NCI-H1436 treated with DMSO at 0.1 percent for 48 hours (cell line): ENCODE results near the gene DAGLA.

Experiments
- DNase-seq: peaks from one replicate; lab custom pipeline; 2025; lab: John Stamatoyannopoulos, UW

DAGLA gene

DNA sequence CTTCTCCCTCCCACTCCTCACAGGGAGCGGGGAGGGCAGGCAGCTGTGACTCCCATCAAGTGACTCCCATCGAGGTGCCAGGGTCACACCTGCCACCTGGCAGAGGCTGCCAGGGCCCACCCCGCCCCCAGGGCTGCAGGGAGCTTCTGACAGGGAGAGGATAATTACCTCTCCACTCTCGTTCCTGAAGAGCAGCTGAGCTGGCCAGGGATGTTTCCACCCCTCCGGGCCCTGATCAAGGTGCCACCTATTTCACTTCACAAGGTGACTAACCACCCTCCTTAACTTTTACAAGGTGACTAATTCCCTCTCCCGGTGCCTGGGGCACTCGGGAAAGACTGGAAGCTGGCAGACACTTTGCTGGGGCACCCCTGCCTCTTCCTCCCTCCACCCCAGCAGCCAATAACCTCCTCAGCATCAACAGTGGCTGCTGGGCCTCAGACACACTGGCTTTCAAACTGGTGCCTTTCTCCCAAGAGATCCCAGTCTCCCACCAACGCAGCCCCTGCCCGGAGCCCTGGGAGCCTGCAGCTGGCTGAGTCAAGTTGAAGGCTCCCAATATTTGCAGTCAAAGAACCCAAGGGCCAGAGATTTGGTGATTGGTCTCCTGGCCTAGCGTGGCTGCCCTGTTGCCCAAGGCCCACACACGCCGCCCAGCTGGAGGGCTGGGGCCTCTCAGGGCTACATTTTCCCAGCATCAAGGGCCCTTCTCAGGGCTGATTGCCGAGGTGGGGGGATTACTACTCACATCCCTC lies 50.2 kb downstream of the DAGLA start:
- DNase-seq = peak; percentile 61

DNA sequence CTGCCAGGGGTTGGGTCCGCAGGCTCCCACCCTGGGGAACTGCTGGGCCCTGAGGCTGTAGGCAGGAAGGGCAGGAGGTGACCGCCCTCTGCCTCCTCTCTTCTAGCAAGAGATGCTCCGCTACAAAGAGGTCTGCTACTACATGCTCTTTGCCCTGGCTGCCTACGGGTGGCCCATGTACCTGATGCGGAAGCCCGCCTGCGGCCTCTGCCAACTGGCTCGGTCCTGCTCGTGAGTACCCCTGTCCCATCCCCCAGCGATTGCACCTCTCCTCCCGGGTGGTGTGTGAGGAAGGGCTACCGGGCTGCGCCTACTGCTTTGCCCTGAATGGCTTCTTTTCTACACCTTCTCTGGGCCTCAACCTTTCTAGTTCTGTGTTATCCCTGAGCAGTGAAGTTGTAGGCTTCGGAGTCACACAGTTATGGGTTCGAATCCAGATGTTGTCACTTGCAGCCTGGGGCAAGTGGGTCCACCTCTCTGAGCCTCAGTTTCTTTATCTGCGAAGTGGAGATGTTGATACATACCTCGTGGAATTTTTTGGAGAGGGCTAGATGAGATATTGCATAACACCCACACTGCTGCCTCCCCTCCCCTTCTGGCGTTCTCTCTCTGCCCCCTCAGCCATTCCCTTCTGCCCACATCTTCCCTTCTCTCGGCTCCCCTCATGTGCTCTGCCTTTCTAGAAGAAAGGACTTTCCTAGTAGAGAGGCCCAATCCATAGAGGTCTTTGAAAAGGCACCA lies 51.2 kb downstream of the DAGLA start:
- DNase-seq = no peak

DNA sequence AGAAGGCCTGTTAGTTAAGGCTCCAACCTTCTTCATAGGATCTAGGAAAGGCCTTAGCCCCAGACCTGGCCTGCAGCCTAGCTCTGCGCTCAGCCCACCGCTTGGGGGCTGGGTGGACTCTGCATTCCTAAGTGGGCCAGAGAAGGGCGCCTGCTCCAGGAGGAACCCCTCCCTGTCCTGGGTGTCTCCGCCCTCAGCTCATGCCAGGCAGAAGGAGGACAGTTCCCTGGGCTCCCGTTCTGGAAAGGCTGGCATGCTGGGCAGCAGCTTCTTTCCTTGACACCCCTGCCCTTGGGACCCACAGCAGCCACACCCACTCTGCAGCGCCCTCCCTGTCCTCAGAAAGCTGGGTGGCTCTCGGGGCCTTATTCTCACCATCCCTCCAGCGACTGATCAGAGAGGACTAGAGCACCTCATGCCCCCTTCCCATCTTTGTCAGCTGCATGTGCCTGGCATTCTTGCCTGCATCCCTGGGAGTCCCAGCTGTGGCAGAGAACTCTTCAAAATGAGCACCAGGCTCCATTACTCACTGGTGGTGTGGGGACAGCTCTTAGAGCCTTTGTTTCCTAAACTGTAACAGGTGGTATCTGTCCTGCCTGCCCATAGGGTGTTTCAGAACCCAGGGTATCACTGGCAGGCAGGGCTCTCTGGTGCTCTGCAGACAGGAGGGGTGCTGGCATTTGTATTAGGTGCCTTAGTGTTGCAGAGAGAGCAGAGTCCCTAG lies 51.9 kb downstream of the DAGLA start:
- DNase-seq = no peak

DNA sequence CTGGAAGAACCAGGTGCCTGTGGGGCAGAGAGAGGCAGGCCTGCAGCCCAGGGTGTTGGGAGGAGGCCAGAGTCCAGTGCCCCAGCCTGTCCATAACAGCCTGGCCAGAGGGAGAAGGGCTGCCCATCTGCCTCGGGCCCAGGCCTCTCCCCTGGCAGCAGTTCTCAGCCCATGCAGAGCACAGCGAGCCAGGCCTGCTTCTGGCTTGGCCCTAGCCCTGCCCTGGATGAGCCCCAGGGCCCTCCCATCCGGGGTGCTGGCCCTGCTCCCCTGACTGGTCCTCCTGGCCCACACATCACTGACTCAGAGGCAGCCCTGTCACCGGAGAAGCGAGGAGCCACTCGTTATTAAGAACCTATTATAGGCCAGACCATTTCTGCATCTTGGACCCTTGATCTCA lies 52.5 kb downstream of the DAGLA start:
- no peak for DNase-seq

GRCh38 chr11:61733120-61733978 lies 53.2 kb downstream of the DAGLA start:
- DNase-seq = no peak

DNA sequence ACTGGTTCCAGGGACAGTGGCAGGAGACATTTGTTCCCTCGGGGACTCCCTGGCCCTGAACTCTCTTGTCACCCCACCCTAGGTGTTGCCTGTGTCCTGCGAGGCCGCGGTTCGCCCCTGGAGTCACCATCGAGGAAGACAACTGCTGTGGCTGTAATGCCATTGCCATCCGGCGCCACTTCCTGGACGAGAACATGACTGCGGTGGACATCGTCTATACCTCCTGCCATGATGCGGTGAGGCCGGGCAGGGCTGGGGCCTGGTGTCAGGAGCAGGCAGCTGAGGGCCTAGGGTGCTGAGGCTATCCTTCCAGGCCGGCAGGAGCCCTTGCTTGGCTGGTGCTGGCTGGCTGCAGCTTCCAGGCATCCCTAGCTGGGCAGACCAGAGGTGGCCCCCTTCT lies 54.6 kb downstream of the DAGLA start:
- DNase-seq = no peak

- DNase-seq = no peak
These were observed 55.2 kb downstream of the DAGLA start for GRCh38 chr11:61735391-61735790.

DNA sequence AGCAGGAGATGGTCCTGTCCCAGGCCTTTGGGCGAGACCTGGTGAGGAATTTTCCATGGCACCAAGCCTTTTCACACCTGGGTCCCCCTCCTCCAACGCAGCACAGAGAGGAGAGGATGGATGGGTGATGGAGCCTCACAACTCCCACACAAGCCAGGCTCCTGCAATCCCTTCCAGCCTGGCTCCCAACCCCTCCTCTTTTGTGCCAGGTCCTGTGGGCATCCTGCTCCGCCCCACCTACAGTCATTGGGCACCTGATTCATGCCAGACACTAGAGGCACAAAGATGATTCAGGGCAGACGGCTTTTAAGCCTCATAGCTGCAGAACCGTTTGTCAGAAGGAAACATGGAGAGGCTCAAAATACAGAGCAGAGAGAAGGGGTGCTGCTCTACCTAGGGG lies 56.1 kb downstream of the DAGLA start:
- DNase-seq = no peak

GRCh38 chr11:61737131-61737530 lies 56.9 kb downstream of the DAGLA start:
- DNase-seq = no peak

- no peak for DNase-seq
These were observed 57.6 kb downstream of the DAGLA start for GRCh38 chr11:61737636-61738386.

GRCh38 chr11:61738776-61739175 lies 58.6 kb downstream of the DAGLA start:
- no peak for DNase-seq

DNA sequence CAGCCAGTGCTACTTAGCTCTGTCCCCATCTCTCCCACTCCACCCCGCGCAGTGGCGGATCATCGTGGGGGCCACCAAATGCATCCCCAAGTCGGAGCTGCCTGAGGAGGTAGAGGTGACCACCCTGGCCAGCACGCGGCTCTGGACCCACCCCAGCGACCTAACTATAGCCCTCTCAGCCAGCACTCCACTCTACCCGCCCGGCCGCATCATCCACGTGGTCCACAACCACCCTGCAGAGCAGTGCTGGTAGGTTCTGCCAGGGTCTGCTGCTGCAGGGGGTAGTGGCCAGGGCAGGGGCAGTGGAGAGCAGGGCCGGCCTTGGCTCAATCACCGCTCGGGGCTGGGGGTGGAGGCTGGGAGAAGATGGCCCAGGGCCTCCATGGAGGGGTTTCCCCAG lies 59.2 kb downstream of the DAGLA start:
- DNase-seq = no peak

DNA sequence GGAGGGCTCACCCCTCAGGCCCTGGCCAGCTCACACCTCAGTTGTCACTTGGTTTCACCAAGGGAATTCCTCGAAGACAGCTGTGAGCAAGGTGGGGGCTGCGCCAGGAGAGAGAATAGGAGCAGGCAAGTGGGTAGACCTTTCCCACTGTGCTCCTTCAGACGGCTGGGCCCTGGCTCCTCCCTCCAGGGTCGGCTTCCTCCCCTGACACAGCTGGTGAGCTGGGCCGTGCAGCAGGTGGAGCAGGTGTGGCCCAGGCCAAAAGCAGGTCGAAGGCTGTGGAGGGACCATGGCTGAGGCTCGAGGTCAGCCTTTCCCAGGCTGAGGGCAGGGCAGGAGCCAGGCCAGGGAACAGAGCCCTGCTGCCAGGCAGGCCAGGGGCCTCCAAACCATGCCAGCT lies 59.8 kb downstream of the DAGLA start:
- DNase-seq = no peak

DNA sequence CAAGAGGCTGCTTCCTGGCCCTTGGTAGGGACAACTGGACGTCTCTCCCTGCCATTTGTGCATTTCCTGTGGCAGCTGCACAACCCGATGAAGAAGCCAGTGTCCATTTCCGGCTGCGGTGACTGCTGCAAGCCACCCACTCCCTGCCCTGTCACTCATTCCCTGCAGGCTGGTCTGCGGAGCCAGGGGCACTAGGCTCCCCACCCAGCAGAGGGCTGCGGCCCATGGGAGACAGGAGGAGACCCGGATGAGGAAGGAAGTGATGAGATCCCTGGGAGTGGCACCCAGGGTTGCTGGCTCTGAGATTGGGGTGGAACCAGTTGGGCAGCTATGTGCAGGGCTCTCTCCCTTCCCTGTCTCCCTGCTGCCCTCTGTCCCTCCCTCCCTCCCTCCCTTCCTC lies 62.2 kb downstream of the DAGLA start:
- no peak for DNase-seq

- DNase-seq = no peak
These were observed 63.4 kb downstream of the DAGLA start for GRCh38 chr11:61743486-61744095.

DNA sequence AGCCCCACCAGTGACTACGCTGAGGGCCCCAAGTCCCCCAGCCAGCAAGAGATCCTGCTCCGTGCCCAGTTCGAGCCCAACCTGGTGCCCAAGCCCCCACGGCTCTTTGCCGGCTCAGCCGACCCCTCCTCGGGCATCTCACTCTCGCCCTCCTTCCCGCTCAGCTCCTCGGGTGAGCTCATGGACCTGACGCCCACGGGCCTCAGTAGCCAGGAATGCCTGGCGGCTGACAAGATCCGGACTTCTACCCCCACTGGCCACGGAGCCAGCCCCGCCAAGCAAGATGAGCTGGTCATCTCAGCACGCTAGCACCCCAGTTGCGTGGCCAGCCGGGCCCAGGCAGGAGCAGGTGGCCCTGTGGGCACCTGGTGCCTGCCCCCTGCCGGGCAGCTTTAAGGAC lies 64.0 kb downstream of the DAGLA start:
- DNase-seq = no peak

- no peak for DNase-seq
These were observed 64.5 kb downstream of the DAGLA start for GRCh38 chr11:61744609-61745156.

- no peak for DNase-seq
These were observed 65.7 kb downstream of the DAGLA start for GRCh38 chr11:61745781-61746441.

DNA sequence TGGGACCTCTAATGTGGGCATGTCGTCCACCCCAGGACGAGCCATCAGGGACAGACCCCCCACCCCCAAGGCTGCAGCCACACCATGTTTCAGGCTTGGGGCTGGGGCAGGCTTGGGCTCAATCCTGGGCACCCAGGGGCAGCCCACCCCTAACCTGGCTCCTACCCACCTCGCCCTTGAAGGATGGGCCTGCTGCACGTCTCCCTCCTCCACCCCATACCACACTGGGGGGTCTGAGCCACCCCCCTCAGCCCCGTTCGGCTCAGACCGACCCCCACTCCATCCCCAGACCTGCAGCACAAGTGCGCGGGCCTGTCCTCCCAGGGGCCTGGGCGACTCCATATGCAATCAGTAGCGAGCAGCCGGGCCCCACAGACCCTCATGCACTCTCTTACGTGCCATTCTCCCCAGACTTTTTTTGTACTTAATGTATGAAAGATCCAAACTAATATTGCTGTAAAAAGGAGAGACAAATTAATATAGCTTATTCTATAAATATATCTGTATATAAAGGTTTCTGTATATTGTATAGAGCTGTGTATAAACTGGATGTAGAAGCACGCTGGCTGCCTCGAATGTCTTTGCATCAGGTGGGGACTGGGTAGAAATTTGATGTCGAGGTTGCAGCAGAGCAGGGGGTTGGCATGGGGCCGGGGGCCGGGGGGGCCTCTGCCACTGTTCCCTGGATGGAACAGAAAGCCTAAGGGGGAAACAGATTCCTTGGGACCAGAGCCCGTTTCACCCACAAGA lies 66.4 kb downstream of the DAGLA start:
- no peak for DNase-seq
